Astrocyte of the cerebellum (primary cell): ENCODE results near the gene CPT1B.

Experiments
- DNase-seq: peaks from one replicate; pipeline ENCODE4 v3.0.0-alpha.2; 2011; ENCODE audit warnings: low read depth
- H3K4me3 ChIP-seq: 2 replicates; pipeline ENCODE4 v1.5.1; 2011; ENCODE audit warnings: mild to moderate bottlenecking, low read depth, low read length, moderate library complexity
- in situ Hi-C: cut with HindIII; loops from 2 replicates; pipeline ENCODE4 v1.10.0; 2017; ENCODE audit warnings: low sequenced_read_pairs
- TF ChIP-seq, protein P1 (sequence below): IDR thresholded peaks from 2 replicates; pipeline ENCODE4 v1.5.1; 2012; ENCODE audit warnings: low read length, low read depth, moderate library complexity, mild to moderate bottlenecking; ENCODE audit errors: missing control alignments

The CPT1B gene

GRCh38 chr22:50570861-50571260, 7.4 kb downstream of the CPT1B start:
- no peak overlapping the region for H3K4me3 ChIP-seq
- DNase-seq, result no peak
- in situ Hi-C loops, result no loop called here
- TF ChIP-seq, protein P1, sequence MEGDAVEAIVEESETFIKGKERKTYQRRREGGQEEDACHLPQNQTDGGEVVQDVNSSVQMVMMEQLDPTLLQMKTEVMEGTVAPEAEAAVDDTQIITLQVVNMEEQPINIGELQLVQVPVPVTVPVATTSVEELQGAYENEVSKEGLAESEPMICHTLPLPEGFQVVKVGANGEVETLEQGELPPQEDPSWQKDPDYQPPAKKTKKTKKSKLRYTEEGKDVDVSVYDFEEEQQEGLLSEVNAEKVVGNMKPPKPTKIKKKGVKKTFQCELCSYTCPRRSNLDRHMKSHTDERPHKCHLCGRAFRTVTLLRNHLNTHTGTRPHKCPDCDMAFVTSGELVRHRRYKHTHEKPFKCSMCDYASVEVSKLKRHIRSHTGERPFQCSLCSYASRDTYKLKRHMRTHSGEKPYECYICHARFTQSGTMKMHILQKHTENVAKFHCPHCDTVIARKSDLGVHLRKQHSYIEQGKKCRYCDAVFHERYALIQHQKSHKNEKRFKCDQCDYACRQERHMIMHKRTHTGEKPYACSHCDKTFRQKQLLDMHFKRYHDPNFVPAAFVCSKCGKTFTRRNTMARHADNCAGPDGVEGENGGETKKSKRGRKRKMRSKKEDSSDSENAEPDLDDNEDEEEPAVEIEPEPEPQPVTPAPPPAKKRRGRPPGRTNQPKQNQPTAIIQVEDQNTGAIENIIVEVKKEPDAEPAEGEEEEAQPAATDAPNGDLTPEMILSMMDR, result no peak

- TF ChIP-seq, protein P1, result no peak
- in situ Hi-C loops, result no loop called here
- no peak overlapping the region for H3K4me3 ChIP-seq
- DNase-seq, result no peak
Observed at GRCh38 chr22:50569896-50570535, 8.2 kb downstream of the CPT1B start.

DNA sequence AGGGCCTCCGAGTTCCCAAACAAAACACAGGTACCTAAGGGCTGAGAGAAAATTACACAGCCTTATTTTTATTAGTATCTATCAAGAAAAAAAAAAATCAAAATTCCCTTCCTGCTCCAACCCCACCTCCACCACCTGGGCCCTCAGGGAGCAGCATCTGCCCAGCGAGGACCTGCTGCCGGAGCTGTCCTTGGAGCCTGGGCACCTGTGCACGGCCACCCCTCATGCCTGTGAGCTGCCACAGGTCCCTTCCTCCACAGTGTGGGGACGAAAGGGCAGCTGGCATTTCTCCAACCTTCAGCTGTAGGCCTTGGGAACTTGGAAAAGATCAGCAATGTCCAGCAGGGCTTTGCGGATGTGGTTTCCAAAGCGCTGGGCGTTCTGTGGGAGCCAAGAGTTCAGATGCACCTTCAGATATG, 9.2 kb downstream of the CPT1B start:
- in situ Hi-C loops, result no loop called here
- no peak for DNase-seq
- no peak overlapping the region for H3K4me3 ChIP-seq
- TF ChIP-seq, protein P1, result no peak

DNA sequence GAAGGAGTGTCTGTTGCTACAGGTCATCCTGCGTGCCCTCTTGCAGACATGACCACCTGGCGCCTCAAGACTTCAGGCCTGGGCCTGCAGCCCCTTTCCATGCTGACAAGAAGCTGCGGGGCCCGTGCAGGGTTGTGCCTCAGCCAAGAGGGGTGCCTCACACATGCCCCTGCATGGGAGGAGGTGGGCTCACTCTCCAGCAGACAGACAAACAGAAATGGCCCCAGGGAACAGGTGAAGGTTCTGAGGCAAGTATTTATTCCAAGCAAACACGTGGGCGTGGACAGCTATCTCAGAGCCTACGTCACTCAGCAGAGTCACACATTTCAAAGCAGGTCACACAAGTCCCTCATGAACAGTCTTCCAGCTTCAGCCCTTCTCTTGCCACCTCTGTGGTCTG, 9.6 kb downstream of the CPT1B start:
- H3K4me3 ChIP-seq, result no peak overlapping the region
- DNase-seq, result no peak
- in situ Hi-C loops, result no loop called here
- TF ChIP-seq, protein P1, result no peak

GRCh38 chr22:50567721-50568252, 10.4 kb downstream of the CPT1B start:
- no peak overlapping the region for H3K4me3 ChIP-seq
- in situ Hi-C loops, result no loop called here
- no peak for DNase-seq
- TF ChIP-seq, protein P1, result no peak

DNA sequence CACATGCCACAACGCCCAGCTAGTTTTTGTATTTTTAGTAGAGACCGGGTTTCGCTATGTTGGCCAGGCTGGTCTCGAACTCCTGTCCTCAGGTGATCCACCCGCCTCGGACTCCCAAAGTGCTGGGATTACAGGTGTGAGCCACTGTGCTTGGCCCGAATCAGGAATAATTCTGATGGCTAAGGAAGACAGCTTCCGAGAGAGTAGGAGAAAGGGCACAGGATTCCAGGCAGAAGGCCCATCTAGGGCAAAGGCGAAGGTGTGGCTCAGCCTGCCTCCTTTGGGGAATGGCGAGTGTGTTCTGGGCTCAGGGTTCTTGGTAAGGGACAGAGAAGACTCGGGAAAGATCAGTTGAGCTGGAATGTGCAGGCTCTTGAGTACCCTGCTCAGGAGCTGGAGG, 13.9 kb downstream of the CPT1B start:
- no peak overlapping the region for H3K4me3 ChIP-seq
- in situ Hi-C loops, result no loop called here
- DNase-seq, result no peak
- TF ChIP-seq, protein P1, result no peak
